IPS-11a (cell line): ENCODE results near the gene TLNRD1.
A peak's percentile ranks its signal among the peaks of the same experiment; 100 is the strongest.

Experiments
- H3K4me3 ChIP-seq: one replicate; pipeline ENCODE4 v1.5.1; 2013; ENCODE audit warnings: low read depth, low read length, control low read depth

TLNRD1 gene

DNA sequence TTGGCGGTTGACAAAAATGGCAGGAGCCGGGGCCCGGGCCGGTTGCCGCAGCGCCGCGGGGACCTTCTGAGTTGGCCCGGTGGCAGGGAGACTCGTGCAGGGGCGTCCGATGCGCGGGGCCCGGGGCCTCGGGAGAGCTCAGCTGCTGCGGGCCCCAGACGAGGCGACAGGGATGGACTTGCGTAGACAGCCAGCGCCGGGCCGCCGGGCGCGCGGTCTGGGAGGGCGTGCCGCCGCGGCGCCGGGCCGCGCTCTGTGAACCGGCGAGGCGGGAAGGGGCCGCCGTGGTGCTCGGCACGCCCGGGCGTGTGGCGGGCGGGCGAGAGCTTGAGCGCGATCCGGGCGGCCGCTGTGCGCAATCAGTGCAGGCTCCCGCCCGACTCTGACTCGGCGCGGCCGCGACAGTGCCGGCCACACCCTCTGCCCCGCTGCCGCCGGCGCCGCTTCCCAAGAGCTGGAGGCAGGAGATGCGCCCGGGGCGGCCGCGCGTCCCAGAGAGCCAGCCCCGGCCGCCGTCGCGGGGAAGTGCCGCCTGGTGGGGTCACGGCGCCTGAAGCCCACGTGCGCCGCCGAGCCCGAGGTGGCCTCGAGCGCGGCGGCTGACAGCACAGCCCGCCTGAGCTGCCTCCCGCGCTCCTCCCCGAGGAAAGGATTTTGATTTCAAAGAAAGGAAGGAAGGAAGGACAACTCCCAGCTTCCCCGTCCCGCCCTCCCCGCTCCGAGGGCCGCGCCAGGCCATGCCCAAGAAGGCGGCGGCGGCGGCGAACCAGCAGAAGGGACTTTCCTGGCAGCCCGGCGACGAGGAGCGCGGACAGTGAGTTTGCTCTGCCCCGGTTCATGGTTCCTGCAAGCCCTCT is 657 bp downstream of the TLNRD1 start:
- peak overlapping the region; percentile 74 for H3K4me3 ChIP-seq

DNA sequence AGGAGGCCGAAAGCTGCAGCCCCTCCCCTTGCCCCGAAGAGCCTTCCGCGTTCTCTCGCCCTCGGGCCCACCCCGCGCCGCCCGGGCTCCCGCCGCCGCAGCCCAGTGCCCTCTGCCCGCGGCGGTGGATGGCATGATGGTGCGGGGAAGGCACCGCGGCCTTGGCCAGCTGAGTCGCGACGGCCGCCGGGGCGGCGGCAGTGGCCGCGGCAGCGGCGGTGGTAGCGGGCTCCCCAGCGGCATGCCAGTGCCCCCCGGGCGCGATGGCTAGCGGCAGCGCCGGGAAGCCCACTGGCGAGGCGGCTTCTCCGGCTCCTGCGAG is 1.2 kb downstream of the TLNRD1 start:
- H3K4me3 ChIP-seq: peak overlapping the region; percentile 74

DNA sequence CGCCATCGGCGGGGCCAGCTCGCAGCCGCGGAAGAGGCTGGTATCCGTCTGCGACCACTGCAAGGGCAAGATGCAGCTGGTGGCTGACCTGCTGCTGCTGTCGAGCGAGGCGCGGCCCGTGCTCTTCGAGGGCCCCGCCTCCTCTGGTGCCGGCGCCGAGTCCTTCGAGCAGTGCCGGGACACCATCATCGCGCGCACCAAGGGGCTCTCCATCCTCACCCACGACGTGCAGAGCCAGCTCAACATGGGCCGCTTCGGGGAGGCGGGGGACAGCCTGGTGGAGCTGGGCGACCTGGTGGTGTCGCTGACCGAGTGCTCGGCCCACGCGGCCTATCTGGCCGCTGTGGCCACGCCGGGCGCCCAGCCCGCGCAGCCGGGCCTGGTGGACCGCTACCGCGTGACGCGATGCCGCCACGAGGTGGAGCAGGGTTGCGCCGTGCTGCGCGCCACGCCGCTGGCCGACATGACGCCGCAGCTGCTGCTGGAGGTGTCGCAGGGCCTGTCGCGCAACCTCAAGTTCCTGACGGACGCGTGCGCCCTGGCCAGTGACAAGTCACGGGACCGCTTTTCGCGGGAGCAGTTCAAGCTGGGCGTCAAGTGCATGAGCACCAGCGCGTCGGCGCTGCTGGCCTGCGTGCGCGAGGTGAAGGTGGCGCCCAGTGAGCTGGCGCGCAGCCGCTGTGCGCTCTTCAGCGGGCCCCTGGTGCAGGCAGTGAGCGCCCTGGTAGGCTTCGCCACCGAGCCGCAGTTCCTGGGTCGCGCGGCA is 1.8 kb downstream of the TLNRD1 start:
- H3K4me3 ChIP-seq: peak overlapping the region; percentile 74

DNA sequence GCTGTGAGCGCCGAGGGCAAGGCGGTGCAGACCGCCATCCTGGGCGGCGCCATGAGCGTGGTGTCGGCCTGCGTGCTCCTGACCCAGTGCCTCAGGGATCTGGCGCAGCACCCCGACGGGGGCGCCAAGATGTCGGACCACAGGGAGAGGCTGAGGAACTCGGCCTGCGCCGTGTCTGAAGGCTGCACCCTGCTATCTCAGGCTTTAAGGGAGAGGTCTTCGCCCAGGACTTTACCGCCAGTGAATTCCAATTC is 2.3 kb downstream of the TLNRD1 start:
- no peak overlapping the region for H3K4me3 ChIP-seq

DNA sequence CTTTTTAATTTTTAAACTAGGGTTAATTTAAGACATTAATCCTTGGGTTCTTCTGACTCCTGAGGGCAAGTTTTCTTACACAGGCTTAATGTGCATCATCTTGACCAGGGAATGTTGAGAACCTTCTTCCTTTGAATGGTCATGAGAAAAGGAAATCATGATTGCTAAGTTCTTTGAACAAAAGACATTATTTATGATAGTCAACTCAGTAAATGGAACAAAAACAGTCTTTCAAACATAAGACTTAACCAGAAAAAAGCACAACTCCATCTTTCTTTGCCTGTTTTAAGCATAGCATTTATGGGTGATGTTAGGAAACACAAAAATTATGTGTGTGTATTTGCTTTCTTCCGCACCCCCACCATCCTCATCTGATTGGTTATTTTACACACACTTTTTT is 5.4 kb downstream of the TLNRD1 start:
- no peak overlapping the region for H3K4me3 ChIP-seq

DNA sequence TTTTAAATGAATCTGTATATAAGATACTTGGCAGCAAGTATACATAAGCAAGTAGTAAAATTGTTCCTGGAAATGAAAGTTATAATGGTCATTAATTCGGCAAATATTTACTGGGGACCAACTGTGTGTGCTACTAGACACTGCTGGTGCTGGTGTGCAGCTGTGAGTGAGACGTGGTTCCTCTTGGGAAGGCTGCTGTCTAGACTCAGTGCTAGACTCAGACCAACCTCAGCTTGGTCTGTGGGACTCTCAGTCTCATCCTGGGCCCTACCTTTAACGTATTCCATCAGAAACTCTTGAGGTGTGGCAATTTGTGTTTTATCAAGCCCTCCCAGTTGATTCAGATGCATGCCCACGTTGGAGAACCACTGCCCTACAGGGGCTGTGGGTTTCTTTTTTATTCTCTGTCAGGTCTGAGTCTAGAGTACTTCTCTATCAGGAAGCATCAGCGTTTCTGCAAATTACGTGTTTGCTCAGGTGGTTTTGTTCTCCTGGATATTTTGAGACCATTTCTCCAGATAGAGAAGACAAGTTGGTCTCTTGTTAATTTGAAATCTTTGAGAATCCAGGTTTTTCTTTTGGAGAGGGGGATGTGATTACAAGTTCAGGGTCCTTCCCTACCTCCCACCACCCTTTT is 6.8 kb downstream of the TLNRD1 start:
- H3K4me3 ChIP-seq: no peak overlapping the region

DNA sequence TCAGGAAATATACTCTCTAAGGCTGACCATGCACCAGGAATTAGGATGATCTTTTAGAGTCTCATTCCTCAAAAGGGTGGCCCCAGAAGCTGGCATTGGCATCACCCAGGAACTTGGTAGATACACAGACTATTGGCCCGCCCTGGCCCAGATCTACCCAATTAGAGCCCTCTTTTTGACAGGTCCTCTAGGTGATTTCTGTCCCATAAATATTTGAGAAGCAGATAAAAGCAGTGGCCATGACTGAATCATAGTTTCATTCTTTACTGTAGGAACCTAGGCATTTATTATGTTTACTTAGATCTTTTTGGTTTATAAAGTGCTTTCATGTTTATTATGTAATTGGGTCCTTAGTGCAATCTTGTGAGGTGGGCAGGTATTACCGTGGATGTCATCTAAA is 7.6 kb downstream of the TLNRD1 start:
- H3K4me3 ChIP-seq: no peak overlapping the region

DNA sequence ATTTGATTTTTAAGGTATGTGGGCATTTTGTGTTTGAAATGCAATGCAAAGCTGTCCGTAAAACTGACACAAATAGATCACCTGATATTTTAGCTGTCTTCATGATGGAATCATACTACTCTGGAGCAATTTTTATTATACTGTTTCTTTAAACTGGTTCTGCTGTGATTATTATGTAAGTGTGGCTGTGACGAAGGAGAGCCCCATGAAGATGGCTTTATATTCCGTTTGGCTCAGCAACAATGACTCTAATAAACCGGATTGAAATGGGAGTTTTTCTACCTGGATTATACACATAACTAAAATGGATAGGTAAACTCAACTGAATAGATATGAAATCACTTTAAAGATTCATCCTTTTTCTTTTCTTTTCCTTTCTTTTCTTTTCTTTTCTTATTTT is 9.4 kb downstream of the TLNRD1 start:
- no peak overlapping the region for H3K4me3 ChIP-seq

DNA sequence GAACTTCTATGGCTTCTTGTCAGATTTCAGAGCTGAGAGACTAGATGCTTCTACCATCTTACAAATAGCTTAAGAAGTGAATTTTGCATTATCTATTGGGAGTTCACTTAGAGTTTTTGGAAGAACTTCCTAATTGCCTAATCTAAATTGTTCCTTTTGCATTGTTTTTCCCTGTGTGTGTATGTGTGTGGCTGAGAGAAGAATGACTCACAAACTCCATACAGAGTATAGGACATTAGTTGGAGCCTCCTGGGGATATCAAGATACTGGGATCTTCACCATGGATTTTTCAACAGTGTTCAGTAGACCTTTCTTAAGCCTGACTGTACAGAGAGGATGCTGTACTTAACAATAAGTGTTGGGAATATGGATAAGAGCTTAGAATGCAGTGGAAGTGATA is 10.9 kb downstream of the TLNRD1 start:
- H3K4me3 ChIP-seq: no peak overlapping the region

DNA sequence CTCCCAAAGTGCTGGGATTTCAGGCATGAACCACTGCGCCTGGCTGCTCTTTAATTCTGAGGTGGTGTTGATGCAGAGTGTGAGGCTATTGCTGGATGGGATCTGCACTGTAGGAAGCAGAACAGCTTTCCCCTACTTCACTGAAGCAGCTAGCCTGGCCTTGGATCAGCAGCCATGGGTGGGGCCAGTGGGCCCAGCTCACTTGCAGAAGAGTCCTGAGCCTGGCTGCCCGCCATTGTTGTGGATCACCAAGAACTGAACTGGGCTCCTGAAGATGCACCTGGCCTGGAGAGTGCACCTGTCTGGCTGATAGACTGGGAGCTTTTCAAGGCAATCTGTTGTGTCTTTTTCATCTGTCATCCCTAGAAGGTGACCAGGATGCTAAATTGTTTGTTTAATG is 11.9 kb downstream of the TLNRD1 start:
- no peak overlapping the region for H3K4me3 ChIP-seq

DNA sequence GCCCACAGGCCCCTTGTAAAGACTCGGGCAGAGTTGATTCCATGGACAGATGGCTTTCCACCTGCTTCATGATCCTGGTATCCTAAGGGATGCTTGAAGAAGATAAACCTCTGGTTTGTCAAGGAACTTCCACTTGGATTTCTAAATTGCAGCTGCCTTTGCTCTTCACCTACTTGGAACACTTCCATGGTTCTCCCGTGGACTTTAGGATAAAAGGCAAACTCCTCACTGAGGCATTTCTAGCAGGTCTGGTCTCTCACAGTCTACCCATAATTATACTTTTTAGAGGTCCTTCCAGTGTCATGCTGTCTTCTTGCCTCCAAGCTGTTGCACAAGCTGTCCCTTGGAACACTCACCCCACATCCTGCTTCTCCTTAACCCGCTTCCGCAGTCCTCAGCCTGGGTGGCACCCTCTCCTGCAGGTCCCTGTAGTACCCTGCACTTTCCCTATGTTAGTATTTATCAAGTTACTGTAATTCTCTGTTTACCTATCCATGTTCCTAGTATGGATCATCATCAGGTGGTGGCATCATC is 12.7 kb downstream of the TLNRD1 start:
- no peak overlapping the region for H3K4me3 ChIP-seq

DNA sequence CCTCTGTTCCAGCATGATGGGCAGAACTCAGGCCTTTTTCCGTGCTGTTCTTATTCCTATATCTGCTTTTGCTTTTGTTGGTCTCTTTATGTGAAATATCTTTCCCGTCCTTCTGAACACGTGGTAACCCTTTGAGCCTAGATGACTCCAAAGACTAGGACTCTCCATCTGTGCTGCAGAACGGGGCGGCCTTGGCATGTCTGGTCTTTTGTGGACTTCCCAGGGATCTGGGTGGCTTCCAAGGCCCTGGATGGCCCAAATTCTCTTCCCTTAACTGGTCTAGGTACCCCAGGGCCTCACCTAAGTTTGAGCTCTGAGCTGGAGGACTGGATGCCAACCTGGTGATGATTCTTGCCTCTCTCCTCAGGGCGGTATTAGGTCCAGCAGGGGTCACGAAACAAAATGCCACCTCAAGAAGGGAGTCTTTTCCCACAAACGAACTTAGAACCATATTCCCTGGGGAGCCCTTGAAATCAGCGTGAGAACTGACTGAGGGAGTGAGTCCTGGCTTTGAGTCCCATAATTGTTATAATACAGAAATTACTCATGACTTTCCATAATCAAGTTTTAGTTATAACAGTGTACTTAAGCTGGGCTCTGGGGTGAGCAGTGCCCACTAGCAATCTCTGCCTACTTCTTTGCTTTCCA is 13.8 kb downstream of the TLNRD1 start:
- no peak overlapping the region for H3K4me3 ChIP-seq

DNA sequence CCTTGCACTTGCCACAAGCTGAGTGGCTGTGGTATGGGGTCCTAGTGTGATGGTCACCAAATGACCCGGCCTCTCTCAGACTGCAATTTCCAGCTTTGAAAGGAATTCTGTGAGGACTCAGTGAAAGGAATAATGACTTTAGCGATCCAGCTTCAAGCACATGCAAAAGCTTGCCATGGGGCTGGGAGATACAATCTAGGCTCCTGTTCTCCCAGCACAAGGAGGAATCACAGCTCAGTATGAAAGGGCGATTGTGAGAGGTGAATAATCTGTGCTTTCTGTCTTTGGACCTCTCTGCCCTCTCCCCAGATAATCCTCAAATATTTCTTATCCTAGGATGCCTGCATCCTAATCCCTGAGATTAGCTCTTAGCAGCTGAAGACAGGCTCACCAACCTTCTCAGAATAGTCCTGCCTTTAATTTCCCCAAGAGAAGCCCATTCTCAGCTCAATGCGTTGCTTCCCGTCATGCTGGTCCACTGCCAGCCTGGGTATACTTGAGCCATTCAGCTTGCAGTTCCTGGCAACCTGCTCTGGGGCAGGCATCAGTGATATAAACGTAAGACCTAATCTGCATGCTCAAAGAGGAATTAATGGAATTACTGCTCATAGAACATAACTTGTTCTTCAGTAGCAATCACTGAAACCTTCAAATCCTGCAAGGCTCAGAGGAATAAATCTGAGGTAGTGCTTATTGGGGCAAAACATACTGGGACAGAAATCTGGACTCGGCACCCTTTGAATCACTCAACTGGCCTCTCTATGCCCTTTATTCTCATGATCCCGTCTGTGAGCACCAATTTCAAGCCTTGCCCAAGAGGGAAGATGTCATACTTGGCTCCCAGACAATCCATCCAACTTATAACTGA is 15.1 kb downstream of the TLNRD1 start:
- H3K4me3 ChIP-seq: no peak overlapping the region

DNA sequence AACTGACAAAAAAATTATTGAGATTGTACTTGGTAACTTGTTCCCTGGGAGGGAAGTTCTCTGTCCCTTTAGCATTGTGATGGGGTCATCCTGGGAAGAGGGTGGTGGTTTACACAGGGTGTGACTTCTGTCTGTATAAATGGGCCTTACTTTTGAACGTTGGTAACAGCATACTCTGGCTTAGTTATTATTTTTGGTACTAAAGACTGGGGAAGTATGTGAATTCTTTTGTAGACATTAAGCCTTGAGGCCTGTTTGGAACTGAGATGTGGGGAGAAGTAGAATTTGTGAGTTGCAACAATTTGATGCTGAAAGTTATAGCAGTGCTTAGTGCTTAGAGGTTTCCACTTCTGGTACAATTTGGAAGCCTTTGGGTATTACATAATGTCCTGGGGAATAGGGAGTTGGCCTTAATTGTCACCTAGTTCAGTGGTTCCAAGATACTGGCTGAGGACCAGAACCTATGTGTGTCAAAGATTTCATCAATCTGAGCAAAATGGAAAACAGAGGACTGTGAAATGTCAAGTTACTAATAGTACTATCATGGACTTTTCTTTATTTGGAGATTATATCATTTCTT is 15.9 kb downstream of the TLNRD1 start:
- H3K4me3 ChIP-seq: no peak overlapping the region

DNA sequence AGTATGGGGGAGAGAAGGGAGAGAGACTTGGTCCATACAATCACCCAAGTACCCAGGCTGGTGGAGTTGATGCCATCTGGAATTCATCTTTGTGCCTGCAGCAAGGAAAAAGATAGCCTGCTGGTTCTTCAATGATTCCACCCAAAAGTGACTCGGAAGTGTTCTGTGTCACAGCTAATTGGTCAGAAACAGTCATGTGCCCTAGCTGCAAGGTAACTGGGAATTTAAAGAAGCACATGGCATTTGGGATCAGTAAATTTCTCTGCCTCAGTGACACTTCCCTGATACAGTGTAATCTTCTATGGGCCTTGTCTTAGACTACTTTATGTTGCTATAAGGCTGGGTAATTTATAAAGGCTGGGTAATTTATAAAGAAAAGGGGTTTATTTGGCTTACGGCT is 17.5 kb downstream of the TLNRD1 start:
- H3K4me3 ChIP-seq: no peak overlapping the region

DNA sequence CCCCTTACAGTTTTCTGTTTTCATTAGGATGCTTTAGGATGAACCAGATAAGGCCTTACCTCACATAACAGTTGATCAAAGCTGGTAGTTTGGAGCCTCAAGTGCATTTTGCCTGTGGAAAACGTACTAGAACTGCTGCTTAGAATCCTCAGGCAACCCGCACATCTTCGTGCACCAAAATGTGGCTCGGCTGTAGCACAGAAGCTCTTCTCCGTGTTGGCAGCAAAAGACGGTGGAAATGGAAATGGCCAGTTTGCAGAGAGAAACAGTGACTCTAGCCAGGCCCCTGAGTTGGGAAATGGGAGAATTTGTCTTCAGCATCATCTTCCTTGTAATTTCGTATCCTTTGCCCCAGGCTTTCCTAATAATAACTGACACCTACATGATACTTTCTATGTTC is 20.6 kb downstream of the TLNRD1 start:
- H3K4me3 ChIP-seq: no peak overlapping the region

DNA sequence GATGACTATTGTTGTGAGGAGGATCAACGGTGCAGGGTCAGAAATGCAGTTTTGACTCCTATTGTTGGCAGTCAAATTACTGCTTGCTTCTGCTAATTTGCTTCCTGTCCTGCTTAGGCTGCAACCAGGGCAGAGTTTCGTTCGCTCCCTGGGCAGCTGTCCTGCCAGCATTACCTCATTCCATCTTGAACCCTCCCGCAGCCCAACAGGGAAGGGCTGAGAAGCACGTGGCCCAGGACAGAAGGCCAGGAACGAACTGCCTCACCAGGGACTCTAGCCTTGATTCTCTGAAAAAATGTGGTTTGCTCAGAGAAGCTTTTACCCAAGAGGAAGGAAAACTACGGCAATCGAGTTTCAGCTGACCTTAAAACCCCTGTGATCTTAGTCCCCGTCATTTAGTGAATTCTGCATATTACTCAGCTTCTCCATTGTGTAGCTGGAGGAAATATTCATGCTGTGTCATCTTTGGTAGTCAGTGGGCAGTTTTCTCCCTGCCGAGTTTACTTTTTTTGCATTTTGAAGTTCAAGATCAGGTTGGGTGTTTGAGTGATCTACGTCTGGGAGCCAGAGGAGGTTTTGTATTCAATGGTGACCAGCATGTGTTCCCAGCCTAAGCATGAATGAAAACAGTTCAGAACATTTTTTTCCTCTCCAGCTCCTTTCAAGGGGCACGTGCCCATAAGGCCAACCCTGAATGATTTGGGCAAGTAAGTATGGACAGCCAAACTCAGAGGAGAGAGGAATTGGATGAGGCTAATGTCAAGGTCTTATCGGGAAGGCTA is 23.0 kb downstream of the TLNRD1 start:
- no peak overlapping the region for H3K4me3 ChIP-seq

DNA sequence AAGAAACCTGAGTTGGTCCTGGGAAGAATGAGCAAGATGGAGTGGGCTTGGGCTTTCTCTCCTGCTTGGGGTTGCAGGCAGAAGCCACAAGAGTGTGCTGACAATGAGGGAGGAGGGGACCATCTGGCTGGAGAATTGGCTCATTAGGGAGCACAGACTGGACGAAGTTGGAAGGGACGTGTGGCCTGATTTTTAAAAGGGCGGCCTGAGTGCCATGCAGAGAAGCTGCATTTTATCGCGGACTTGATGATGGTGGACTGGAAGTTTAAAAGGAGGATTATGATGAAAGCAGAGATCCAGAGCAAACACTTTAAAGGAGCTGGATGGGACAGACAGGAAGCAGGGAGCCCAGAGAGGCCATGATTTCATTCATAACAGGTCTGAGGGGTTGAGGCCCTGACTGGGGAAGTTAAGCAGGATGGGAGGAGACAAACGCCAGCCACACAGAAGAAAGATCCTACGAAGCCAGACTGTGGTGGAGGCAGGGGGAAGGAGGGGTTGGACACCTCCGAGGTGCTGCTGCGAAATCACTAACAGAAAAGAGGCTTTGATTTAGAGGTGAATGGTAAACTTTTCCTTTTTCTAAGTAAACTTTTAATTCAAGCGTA is 23.6 kb downstream of the TLNRD1 start:
- H3K4me3 ChIP-seq: no peak overlapping the region

DNA sequence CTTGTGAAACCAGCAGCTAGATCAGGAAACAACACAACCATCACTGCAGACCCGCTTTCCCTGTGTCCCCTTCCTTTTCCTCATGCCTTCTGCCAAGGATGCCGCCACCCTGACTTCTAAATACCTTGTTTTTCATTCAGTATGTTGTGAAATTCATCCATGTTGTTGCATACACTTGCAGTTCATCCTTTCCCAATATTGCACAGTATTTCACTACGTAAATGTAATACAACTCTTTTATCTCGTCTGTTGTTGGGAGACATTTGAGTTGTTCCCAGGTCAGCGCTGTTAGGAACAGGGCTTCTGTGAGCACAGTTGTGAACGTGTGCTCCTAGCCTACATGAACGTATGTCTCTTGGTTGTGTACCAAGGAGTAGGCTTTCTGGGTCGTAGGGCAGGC is 24.2 kb downstream of the TLNRD1 start:
- no peak overlapping the region for H3K4me3 ChIP-seq
